ENCODE results near the gene CCDC170. TPM values are rescaled to one million over a fixed set of nuclear protein-coding genes. Genes with fewer than 3 reads are reported as not detected.

CCDC170 gene
- total RNA-seq, 2 donors from 2014 or later: 0.11 to 0.20 TPM

DNA sequence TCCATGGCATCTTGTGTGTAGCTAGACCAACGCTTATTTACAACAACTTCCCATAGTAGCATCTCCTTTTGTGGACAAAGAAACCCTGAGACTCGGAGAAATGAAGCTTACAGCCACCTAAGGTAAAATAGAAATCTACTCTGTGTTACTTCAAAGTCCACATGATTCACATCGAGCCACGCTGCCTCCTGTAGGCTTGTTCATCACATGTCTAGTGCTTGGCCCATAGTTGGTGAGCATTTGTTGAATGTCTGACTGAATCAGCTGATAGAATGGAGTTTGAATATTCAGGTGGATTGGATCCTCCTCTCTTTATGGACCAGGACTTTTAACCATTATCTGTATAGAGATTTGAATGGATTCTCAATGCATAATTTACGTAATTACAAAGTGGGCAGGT is 130.7 kb downstream of the CCDC170 start:
- no peaks in the 10 kb centered on the region for H3K27me3 ChIP-seq
- TF ChIP-seq, protein P1, sequence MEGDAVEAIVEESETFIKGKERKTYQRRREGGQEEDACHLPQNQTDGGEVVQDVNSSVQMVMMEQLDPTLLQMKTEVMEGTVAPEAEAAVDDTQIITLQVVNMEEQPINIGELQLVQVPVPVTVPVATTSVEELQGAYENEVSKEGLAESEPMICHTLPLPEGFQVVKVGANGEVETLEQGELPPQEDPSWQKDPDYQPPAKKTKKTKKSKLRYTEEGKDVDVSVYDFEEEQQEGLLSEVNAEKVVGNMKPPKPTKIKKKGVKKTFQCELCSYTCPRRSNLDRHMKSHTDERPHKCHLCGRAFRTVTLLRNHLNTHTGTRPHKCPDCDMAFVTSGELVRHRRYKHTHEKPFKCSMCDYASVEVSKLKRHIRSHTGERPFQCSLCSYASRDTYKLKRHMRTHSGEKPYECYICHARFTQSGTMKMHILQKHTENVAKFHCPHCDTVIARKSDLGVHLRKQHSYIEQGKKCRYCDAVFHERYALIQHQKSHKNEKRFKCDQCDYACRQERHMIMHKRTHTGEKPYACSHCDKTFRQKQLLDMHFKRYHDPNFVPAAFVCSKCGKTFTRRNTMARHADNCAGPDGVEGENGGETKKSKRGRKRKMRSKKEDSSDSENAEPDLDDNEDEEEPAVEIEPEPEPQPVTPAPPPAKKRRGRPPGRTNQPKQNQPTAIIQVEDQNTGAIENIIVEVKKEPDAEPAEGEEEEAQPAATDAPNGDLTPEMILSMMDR (IDR thresholded peaks at IDR 0.05): no peak
- no peaks in the 10 kb centered on the region for H3K4me1 ChIP-seq
- H3K4me3 ChIP-seq: no peak overlapping the region
- no peaks in the 10 kb centered on the region for H3K36me3 ChIP-seq
- no peak overlapping the region for H3K27ac ChIP-seq
- H3K9me3 ChIP-seq: no peaks in the 10 kb centered on the region
- DNase-seq (ENCODE audit: low spot score): no peak

DNA sequence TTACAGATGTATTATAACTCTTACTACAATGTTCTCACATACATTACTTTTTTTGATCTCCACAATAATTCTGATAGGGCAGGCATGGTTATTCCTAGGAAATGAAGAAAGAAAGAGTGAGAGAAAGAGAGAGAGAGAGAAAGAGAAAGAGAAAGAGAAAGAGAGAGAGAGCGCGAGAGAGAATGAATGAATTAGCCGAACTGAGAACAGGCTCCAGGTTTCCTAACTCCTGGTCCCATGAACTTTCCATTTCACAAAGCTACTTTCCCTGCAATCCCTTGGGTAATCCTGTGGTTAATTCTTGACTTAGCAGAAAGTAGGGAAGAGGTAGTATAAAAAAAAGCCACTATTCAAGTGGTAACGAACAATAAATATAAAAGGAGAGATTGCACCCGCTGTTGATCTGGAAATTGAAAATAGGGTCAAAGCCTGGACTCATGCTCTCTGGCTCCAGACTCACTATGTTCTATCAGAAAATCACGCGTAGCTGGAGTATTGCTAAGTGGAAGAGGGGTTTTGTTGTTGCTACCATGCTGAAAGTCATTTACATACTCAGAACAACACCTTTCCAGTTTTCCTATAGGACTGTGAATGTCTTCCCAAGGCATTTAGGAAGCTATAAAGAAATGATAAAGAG is 131.2 kb downstream of the CCDC170 start:
- Histone ChIP-seq H3K36me3 (no peaks in the 10 kb centered on the region), H3K4me1 (no peaks in the 10 kb centered on the region), H3K27me3 (no peaks in the 10 kb centered on the region), H3K4me3 (no peak overlapping the region), H3K9me3 (no peaks in the 10 kb centered on the region), H3K27ac (no peak overlapping the region)
- TF ChIP-seq, protein P1 (IDR thresholded peaks at IDR 0.05): no peak
- DNase-seq (ENCODE audit: low spot score): no peak

- Histone ChIP-seq H3K27ac (no peak overlapping the region), H3K36me3 (no peaks in the 10 kb centered on the region), H3K4me1 (no peaks in the 10 kb centered on the region), H3K27me3 (no peaks in the 10 kb centered on the region), H3K4me3 (no peak overlapping the region), H3K9me3 (no peaks in the 10 kb centered on the region)
- DNase-seq (ENCODE audit: low spot score): no peak
- TF ChIP-seq, protein P1 (IDR thresholded peaks at IDR 0.05): no peak
Measured at GRCh38 chr6:151627689-151628444, 134.1 kb downstream of the CCDC170 start.

- Histone ChIP-seq H3K27me3 (no peaks in the 10 kb centered on the region), H3K4me3 (no peak overlapping the region), H3K9me3 (no peaks in the 10 kb centered on the region), H3K4me1 (no peaks in the 10 kb centered on the region), H3K27ac (no peak overlapping the region), H3K36me3 (no peaks in the 10 kb centered on the region)
- TF ChIP-seq, protein P1 (IDR thresholded peaks at IDR 0.05): no peak
- no peak for DNase-seq (ENCODE audit: low spot score)
Measured at GRCh38 chr6:151629791-151630190, 136.0 kb downstream of the CCDC170 start.

GRCh38 chr6:151630387-151630786 is 136.6 kb downstream of the CCDC170 start:
- Histone ChIP-seq H3K9me3 (no peaks in the 10 kb centered on the region), H3K4me3 (no peak overlapping the region), H3K4me1 (no peaks in the 10 kb centered on the region), H3K27me3 (no peaks in the 10 kb centered on the region), H3K36me3 (no peaks in the 10 kb centered on the region), H3K27ac (no peak overlapping the region)
- TF ChIP-seq, protein P1 (IDR thresholded peaks at IDR 0.05): no peak
- no peak for DNase-seq (ENCODE audit: low spot score)

All from right atrium auricular region (tissue), 2 donors.